Activated CD4-positive, alpha-beta memory T cell treated with anti-CD3 and anti-CD28 coated beads, Interleukin-2, amount 10 ng/mL, durations not matched to agents 7 days and 5 days (primary cell): ENCODE data around the gene PDC. TPM values are rescaled to one million over a fixed set of nuclear protein-coding genes. Genes with fewer than 3 reads are reported as not detected.
A peak's percentile ranks its signal among the peaks of the same experiment; 100 is the strongest.
"Not testable (repeated sequence)": the region's sequence is repeated elsewhere in the genome, so short reads cannot be mapped to it uniquely, and the experiment has no call there.

Source experiments
- CTCF ChIA-PET: fragments of 350-600 bp; sonication (Branson Sonifier 250); formaldehyde crosslinking; loops from one replicate; lab custom pipeline; 2021; ENCODE audit warnings: antibody characterized with exemption, inconsistent platforms; lab: Charles Lee
- POLR2A ChIA-PET: fragments of 350-600 bp; sonication (Branson Sonifier 250); formaldehyde crosslinking; loops from one replicate; lab custom pipeline; 2021; ENCODE audit warnings: antibody characterized with exemption; lab: Charles Lee
- DNase-seq: peaks from one replicate; pipeline ENCODE4 v3.0.0-alpha.2; 2020
- H3K27ac Mint-ChIP-seq: one replicate; pipeline ENCODE4 v1.8.0; 2021; ENCODE audit warnings: mild to moderate bottlenecking, mixed read lengths
- H3K27me3 Mint-ChIP-seq: one replicate; pipeline ENCODE4 v1.8.0; 2021; ENCODE audit warnings: mixed read lengths
- H3K36me3 Mint-ChIP-seq: one replicate; pipeline ENCODE4 v1.8.0; 2021; ENCODE audit warnings: low read depth, mixed read lengths
- H3K4me1 Mint-ChIP-seq: one replicate; pipeline ENCODE4 v1.8.0; 2021; ENCODE audit warnings: mixed read lengths
- H3K4me3 Mint-ChIP-seq: one replicate; pipeline ENCODE4 v1.8.0; 2021; ENCODE audit warnings: mild to moderate bottlenecking, mixed read lengths
- H3K9me3 Mint-ChIP-seq: one replicate; pipeline ENCODE4 v1.8.0; 2021; ENCODE audit warnings: mixed read lengths
- total RNA-seq, 2 experiments: library from RNA; stranded (reverse); gene quantifications; one replicate each; pipeline ENCODE4 v1.2.3, GENCODE V29; 2021

The PDC gene
- total RNA-seq, 2 experiments from 2014 or later = not detected

GRCh38 chr1:186486061-186486460, 25.1 kb upstream of the PDC start:
- no peak for DNase-seq
- H3K27me3 Mint-ChIP-seq = no peaks in the 10 kb centered on the region
- no peaks in the 10 kb centered on the region for H3K9me3 Mint-ChIP-seq
- no peaks in the 10 kb centered on the region for H3K36me3 Mint-ChIP-seq
- CTCF ChIA-PET = interaction anchor here (1.2 kb wide), 1 partner anchor 8 kb away, joined by 3 read pairs; no protein-coding TSS in a partner anchor
- no peak overlapping the region for H3K27ac Mint-ChIP-seq
- H3K4me1 Mint-ChIP-seq = no peaks in the 10 kb centered on the region
- no peak overlapping the region for H3K4me3 Mint-ChIP-seq
- POLR2A ChIA-PET = no interaction called here

- H3K36me3 Mint-ChIP-seq = no peaks in the 10 kb centered on the region
- no peak for DNase-seq
- no peak overlapping the region for H3K27ac Mint-ChIP-seq
- CTCF ChIA-PET = interaction anchor here (1.2 kb wide), 1 partner anchor 323 kb away, joined by 5 read pairs; no protein-coding TSS in a partner anchor
- no peaks in the 10 kb centered on the region for H3K4me1 Mint-ChIP-seq
- H3K4me3 Mint-ChIP-seq = no peak overlapping the region
- H3K27me3 Mint-ChIP-seq = no peaks in the 10 kb centered on the region
- H3K9me3 Mint-ChIP-seq = no peaks in the 10 kb centered on the region
- POLR2A ChIA-PET = no interaction called here
These were observed 22.6 kb upstream of the PDC start for GRCh38 chr1:186483561-186483960.

- H3K4me3 Mint-ChIP-seq = no peak overlapping the region
- H3K36me3 Mint-ChIP-seq = no peaks in the 10 kb centered on the region
- ChIA-PET CTCF (interaction anchor here (0.5 to 0.8 kb wide), 2 partner anchors 69 to 504 kb away, joined by 3 read pairs; no protein-coding TSS in a partner anchor), POLR2A (no interaction called here)
- H3K27me3 Mint-ChIP-seq = no peaks in the 10 kb centered on the region
- DNase-seq = peak; percentile 35
- H3K9me3 Mint-ChIP-seq = no peaks in the 10 kb centered on the region
- H3K27ac Mint-ChIP-seq = no peak overlapping the region
- no peaks in the 10 kb centered on the region for H3K4me1 Mint-ChIP-seq
These were observed 21.8 kb upstream of the PDC start for GRCh38 chr1:186482661-186483255.

- CTCF ChIA-PET = no interaction called here
These were observed 20.5 kb upstream of the PDC start for GRCh38 chr1:186481303-186481888.

GRCh38 chr1:186479162-186479561, 18.2 kb upstream of the PDC start:
- ChIA-PET CTCF (interaction anchor here (1.0 to 1.4 kb wide), 4 partner anchors 9 to 507 kb away, joined by 3 to 4 read pairs (median 3); partner anchors contain the start of gene TPR), POLR2A (no interaction called here)
- H3K36me3 Mint-ChIP-seq = no peaks in the 10 kb centered on the region
- H3K27ac Mint-ChIP-seq = no peak overlapping the region
- H3K9me3 Mint-ChIP-seq = no peaks in the 10 kb centered on the region
- no peak for DNase-seq
- H3K4me3 Mint-ChIP-seq = no peak overlapping the region
- H3K27me3 Mint-ChIP-seq = no peaks in the 10 kb centered on the region
- no peaks in the 10 kb centered on the region for H3K4me1 Mint-ChIP-seq

More at GRCh38 chr1:186481303-186481888, 20.5 kb upstream of the PDC start:
- Mint-ChIP-seq H3K4me1 (no peaks in the 10 kb centered on the region), H3K27ac (no peak overlapping the region), H3K27me3 (no peaks in the 10 kb centered on the region), H3K36me3 (no peaks in the 10 kb centered on the region), H3K9me3 (no peaks in the 10 kb centered on the region), H3K4me3 (no peak overlapping the region)
- POLR2A ChIA-PET = no interaction called here
- DNase-seq = no peak

- Mint-ChIP-seq H3K9me3 (no peaks in the 10 kb centered on the region), H3K36me3 (no peaks in the 10 kb centered on the region), H3K27ac (no peak overlapping the region), H3K4me3 (no peak overlapping the region), H3K4me1 (no peaks in the 10 kb centered on the region), H3K27me3 (no peaks in the 10 kb centered on the region)
- DNase-seq = no peak
- ChIA-PET POLR2A (no interaction called here), CTCF (no interaction called here)
These were observed 15.5 kb upstream of the PDC start for GRCh38 chr1:186476264-186477040.

- Mint-ChIP-seq H3K27me3 (no peaks in the 10 kb centered on the region), H3K4me1 (no peaks in the 10 kb centered on the region), H3K4me3 (no peak overlapping the region), H3K9me3 (no peaks in the 10 kb centered on the region), H3K36me3 (no peaks in the 10 kb centered on the region), H3K27ac (no peak overlapping the region)
- POLR2A ChIA-PET = no interaction called here
- DNase-seq = no peak
- CTCF ChIA-PET = no interaction called here
These were observed 13.3 kb upstream of the PDC start for GRCh38 chr1:186474208-186474607.

GRCh38 chr1:186473047-186473446, 12.1 kb upstream of the PDC start:
- H3K27ac Mint-ChIP-seq = no peak overlapping the region
- peaks cover 1% of the 10 kb centered on the region for H3K27me3 Mint-ChIP-seq
- H3K4me3 Mint-ChIP-seq = no peak overlapping the region

GRCh38 chr1:186465946-186466345, 5.0 kb upstream of the PDC start:
- DNase-seq = no peak
- no peaks in the 10 kb centered on the region for H3K36me3 Mint-ChIP-seq
- H3K4me3 Mint-ChIP-seq = no peak overlapping the region
- peaks cover 4% of the 10 kb centered on the region for H3K27me3 Mint-ChIP-seq
- H3K27ac Mint-ChIP-seq = no peak overlapping the region
- ChIA-PET POLR2A (no interaction called here), CTCF (interaction anchor here (0.7 kb wide), 1 partner anchor 464 kb away, joined by 4 read pairs; no protein-coding TSS in a partner anchor)
- H3K9me3 Mint-ChIP-seq = no peaks in the 10 kb centered on the region
- H3K4me1 Mint-ChIP-seq = no peaks in the 10 kb centered on the region

More at GRCh38 chr1:186473047-186473446, 12.1 kb upstream of the PDC start:
- Mint-ChIP-seq H3K9me3 (no peaks in the 10 kb centered on the region), H3K36me3 (no peaks in the 10 kb centered on the region), H3K4me1 (no peaks in the 10 kb centered on the region)
- DNase-seq = no peak
- ChIA-PET POLR2A (no interaction called here), CTCF (no interaction called here)

GRCh38 chr1:186465491-186465890, 4.6 kb upstream of the PDC start:
- H3K36me3 Mint-ChIP-seq, H3K27me3 Mint-ChIP-seq, H3K27ac Mint-ChIP-seq, H3K4me3 Mint-ChIP-seq, DNase-seq, H3K9me3 Mint-ChIP-seq, POLR2A ChIA-PET, H3K4me1 Mint-ChIP-seq: not testable (repeated sequence)
- CTCF ChIA-PET = interaction anchor here (0.7 kb wide), 1 partner anchor 465 kb away, joined by 4 read pairs; no protein-coding TSS in a partner anchor

- ChIA-PET CTCF (no interaction called here), POLR2A (no interaction called here)
- Mint-ChIP-seq H3K4me3 (no peak overlapping the region), H3K4me1 (no peaks in the 10 kb centered on the region), H3K27ac (no peak overlapping the region), H3K9me3 (no peaks in the 10 kb centered on the region), H3K27me3 (peaks cover 4% of the 10 kb centered on the region), H3K36me3 (no peaks in the 10 kb centered on the region)
- no peak for DNase-seq
These were observed 3.0 kb upstream of the PDC start for GRCh38 chr1:186463926-186464325.

GRCh38 chr1:186463511-186463910, 2.6 kb upstream of the PDC start:
- Mint-ChIP-seq H3K27me3 (peaks cover 4% of the 10 kb centered on the region), H3K9me3 (no peaks in the 10 kb centered on the region), H3K4me3 (no peak overlapping the region), H3K36me3 (no peaks in the 10 kb centered on the region), H3K4me1 (no peaks in the 10 kb centered on the region), H3K27ac (no peak overlapping the region)
- no peak for DNase-seq
- ChIA-PET POLR2A (no interaction called here), CTCF (no interaction called here)

- DNase-seq, CTCF ChIA-PET, POLR2A ChIA-PET, H3K4me1 Mint-ChIP-seq, H3K4me3 Mint-ChIP-seq, H3K27me3 Mint-ChIP-seq, H3K36me3 Mint-ChIP-seq, H3K27ac Mint-ChIP-seq, H3K9me3 Mint-ChIP-seq: not testable (repeated sequence)
These were observed 1.8 kb downstream of the PDC start for GRCh38 chr1:186459161-186459560.
